Calu3 (cell line): ENCODE results near the gene WDR91. TPM values are rescaled to one million over a fixed set of nuclear protein-coding genes. Genes with fewer than 3 reads are reported as not detected.
A peak's percentile ranks its signal among the peaks of the same experiment; 100 is the strongest.

Source experiments
- Bru-seq: library from RNA; stranded (reverse); fragments of 400-500 nt; gene quantifications from one replicate; lab custom pipeline; 2021; lab: Mats Ljungman, UMichigan
- BruChase-seq, 2 experiments: library from RNA; stranded (reverse); fragments of 400-500 nt; gene quantifications; one replicate each; lab custom pipeline; 2021; lab: Mats Ljungman, UMichigan
- BruUV-seq: library from RNA; stranded (reverse); fragments of 400-500 nt; replicated peaks from 2 replicates; lab custom pipeline; 2021; lab: Mats Ljungman, UMichigan
- CTCF ChIA-PET: fragments of 300-600 bp; sonication (Branson Sonifier 250); formaldehyde crosslinking; loops from one replicate; lab custom pipeline; 2022; ENCODE audit warnings: antibody characterized with exemption; lab: Charles Lee
- DNase-seq: peaks from one replicate; pipeline ENCODE4 v3.0.0; 2022
- H3K27ac Mint-ChIP-seq: one replicate; pipeline ENCODE4 v1.8.0; 2022; ENCODE audit warnings: mixed read lengths; ENCODE audit not compliant: unreplicated experiment
- H3K27me3 Mint-ChIP-seq: one replicate; pipeline ENCODE4 v1.8.0; 2022; ENCODE audit warnings: mixed read lengths; ENCODE audit not compliant: unreplicated experiment
- H3K36me3 Mint-ChIP-seq: one replicate; pipeline ENCODE4 v1.8.0; 2022; ENCODE audit warnings: mild to moderate bottlenecking, moderate library complexity, mixed read lengths; ENCODE audit not compliant: insufficient read depth, unreplicated experiment
- H3K4me1 Mint-ChIP-seq: one replicate; pipeline ENCODE4 v1.8.0; 2022; ENCODE audit warnings: mild to moderate bottlenecking, low read depth, mixed read lengths; ENCODE audit not compliant: unreplicated experiment
- H3K4me3 Mint-ChIP-seq: one replicate; pipeline ENCODE4 v1.8.0; 2022; ENCODE audit warnings: mild to moderate bottlenecking, low read depth, moderate library complexity, mixed read lengths; ENCODE audit not compliant: unreplicated experiment
- H3K9me3 Mint-ChIP-seq: one replicate; pipeline ENCODE4 v1.8.0; 2022; ENCODE audit warnings: low read depth, mixed read lengths; ENCODE audit not compliant: unreplicated experiment
- CTCF ChIP-seq: fragments of 200-600 bp; IDR thresholded peaks from one replicate; pipeline ENCODE4 v1.8.0; 2022; ENCODE audit warnings: antibody characterized with exemption; ENCODE audit not compliant: unreplicated experiment
- intact Hi-C: fragments of 100-400 bp; cut with micrococcal nuclease; formaldehyde crosslinking; loops from one replicate; pipeline ENCODE4 v1.10.0; 2022; ENCODE audit not compliant: unreplicated experiment
- long read RNA-seq: library from polyadenylated mRNA; stranded (forward); transcript quantifications from one replicate; pipeline ENCODE4 v2.0.0, GENCODE V29; 2022
- total RNA-seq: library from RNA; stranded (reverse); gene quantifications from 2 replicates; pipeline ENCODE4 v1.2.3, GENCODE V29; 2022

The WDR91 gene
- total RNA-seq (21.2 and 24.3 TPM in 2 replicates), Bru-seq, nascent RNA (percentile 64 among the genes with signal in this experiment), BruChase-seq, experiment 1, labeled RNA remaining after a 6-hour chase (percentile 57 among the genes with signal in this experiment), BruChase-seq, experiment 2, labeled RNA remaining after a 2-hour chase (percentile 65 among the genes with signal in this experiment)
- long read RNA-seq, full-length matches to known transcripts = 5 of 27 reads
- long read RNA-seq, partial matches to known transcripts = 1 of 27 reads
- long read RNA-seq, other reads (novel, unspliced or antisense) = 21 of 27 reads

DNA sequence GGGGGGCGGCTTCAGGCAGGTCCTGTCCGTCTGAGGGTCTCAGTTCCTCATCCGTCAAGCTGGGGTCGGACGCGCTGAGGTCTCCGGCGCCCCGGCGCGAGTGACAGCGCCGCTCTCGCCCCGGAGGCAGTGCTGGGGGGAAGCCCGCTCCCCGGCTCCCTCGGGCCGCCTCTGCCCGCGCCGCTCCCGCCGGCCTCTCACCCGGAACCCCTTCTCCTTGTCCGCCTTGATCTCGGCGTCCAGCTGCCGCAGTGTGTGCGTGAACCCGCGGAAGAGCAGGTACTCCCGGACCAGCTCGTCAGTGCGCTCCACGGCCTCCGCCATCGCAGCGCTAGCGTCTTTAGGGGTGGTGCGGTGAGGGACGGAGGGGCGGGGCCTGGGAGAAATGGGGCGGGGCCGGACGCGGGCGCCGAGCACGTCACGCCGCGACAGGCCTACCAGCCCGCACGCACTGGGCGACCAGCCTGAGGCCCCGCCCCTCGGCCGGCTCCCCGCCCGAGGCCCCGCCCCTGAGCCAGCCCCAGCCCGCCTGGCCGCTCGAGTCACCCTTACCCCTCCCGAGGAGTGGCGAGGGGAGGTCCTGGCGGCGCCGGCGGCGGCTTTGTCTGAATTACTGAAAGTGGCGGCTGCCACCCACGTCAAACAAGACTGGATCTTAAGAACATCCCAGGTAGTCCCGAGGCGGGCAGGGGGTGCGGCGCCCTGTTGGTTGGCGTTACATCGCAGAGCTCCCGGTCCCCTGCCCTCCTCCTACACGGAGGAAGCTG, at the start of gene WDR91:
TSS of gene WDR91 (minus strand) at position 348 of the 767 bp plus-strand sequence. CDS start at position 324, 24 bp downstream.
- Mint-ChIP-seq H3K27me3 (no peaks in the 10 kb centered on the region), H3K9me3 (no peaks in the 10 kb centered on the region), H3K36me3 (peaks cover 16% of the 10 kb centered on the region), H3K4me1 (peaks cover 37% of the 10 kb centered on the region), H3K27ac (peak within 1 kb of the TSS; percentile 66), H3K4me3 (peak within 1 kb of the TSS; percentile 92)
- DNase-seq = peak; percentile 92
- no peak for TF ChIP-seq CTCF
- intact Hi-C loops = no loop called here
- BruUV-seq = no TSS peak
- CTCF ChIA-PET = interaction anchor here (1.0 to 1.3 kb wide), 2 partner anchors 13 to 63 kb away, joined by 3 to 4 read pairs; no protein-coding TSS in a partner anchor

DNA sequence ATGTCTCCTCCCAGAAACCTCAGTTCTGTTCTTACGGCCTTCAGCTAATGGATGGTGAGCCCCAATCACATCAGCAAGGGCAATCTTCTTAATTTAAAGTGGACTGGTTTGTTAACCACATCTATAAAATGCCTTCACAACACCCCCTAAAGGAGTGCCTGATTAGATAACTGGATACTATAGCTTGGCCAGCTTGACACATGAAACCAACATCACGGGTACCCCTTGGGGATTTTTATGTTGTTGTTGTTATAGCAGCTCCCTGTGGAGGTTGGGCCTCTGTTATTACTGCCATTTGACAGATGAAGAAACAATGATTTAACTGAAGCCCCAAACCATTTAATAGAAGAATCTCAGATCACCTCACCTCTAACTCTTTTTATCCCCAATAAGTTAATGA, 49.1 kb upstream of the WDR91 start:
- CTCF ChIA-PET = no interaction called here
- DNase-seq = no peak
- Mint-ChIP-seq H3K36me3 (no peaks in the 10 kb centered on the region), H3K4me3 (no peak overlapping the region), H3K9me3 (no peaks in the 10 kb centered on the region), H3K27ac (no peak overlapping the region), H3K4me1 (no peaks in the 10 kb centered on the region), H3K27me3 (peaks cover 7% of the 10 kb centered on the region)
- intact Hi-C loops = no loop called here
- BruUV-seq = no TSS peak
- TF ChIP-seq CTCF = no peak

GRCh38 chr7:135259702-135260101, 48.4 kb upstream of the WDR91 start:
- Mint-ChIP-seq H3K36me3 (no peaks in the 10 kb centered on the region), H3K27ac (no peak overlapping the region), H3K4me1 (peaks cover 2% of the 10 kb centered on the region), H3K4me3 (no peak overlapping the region), H3K9me3 (no peaks in the 10 kb centered on the region), H3K27me3 (peaks cover 7% of the 10 kb centered on the region)
- no TSS peak for BruUV-seq
- CTCF ChIA-PET = no interaction called here
- DNase-seq = no peak
- intact Hi-C loops = loop anchor here (10.0 kb wide), 1 partner anchor 85 kb away; the partner anchor contains the start of gene CYREN
- TF ChIP-seq CTCF = no peak

- Mint-ChIP-seq H3K36me3 (no peaks in the 10 kb centered on the region), H3K27me3 (peaks cover 7% of the 10 kb centered on the region), H3K4me1 (peaks cover 13% of the 10 kb centered on the region), H3K27ac (no peak overlapping the region), H3K9me3 (no peaks in the 10 kb centered on the region), H3K4me3 (no peak overlapping the region)
- intact Hi-C loops = loop anchor here (10.0 kb wide), 1 partner anchor 84 kb away; the partner anchor contains the start of gene CYREN
- no TSS peak for BruUV-seq
- TF ChIP-seq CTCF = no peak
- no peak for DNase-seq
- CTCF ChIA-PET = no interaction called here
Measured at GRCh38 chr7:135258585-135258984, 47.3 kb upstream of the WDR91 start.
